Kidney epithelial cell (primary cell): ENCODE measurements around the gene AK6. TPM values are rescaled to one million over a fixed set of nuclear protein-coding genes. Genes with fewer than 3 reads are reported as not detected.
A peak's percentile ranks its signal among the peaks of the same experiment; 100 is the strongest.
"Not testable (repeated sequence)": the region's sequence is repeated elsewhere in the genome, so short reads cannot be mapped to it uniquely, and the experiment has no call there.

Source experiments
- DNase-seq: peaks from one replicate; pipeline ENCODE4 v3.0.0-alpha.2; 2010; ENCODE audit warnings: low read depth
- H3K27me3 ChIP-seq: 2 replicates; pipeline ENCODE4 v1.6.0; 2011; ENCODE audit warnings: low read length; ENCODE audit not compliant: control insufficient read depth, insufficient read depth
- H3K36me3 ChIP-seq: 2 replicates; pipeline ENCODE4 v1.5.1; 2011; ENCODE audit warnings: low read length; ENCODE audit not compliant: control insufficient read depth, insufficient read depth
- H3K4me3 ChIP-seq: 2 replicates; pipeline ENCODE4 v1.5.1; 2011; ENCODE audit warnings: low read depth, mild to moderate bottlenecking, control low read depth, low read length
- total RNA-seq: library from RNA; depleted of rRNA; stranded (reverse); fragments of >200 nt; gene quantifications from 2 replicates; pipeline ENCODE4 v1.2.3, GENCODE V29; 2015
- TF ChIP-seq, protein P1 (sequence below): IDR thresholded peaks from 2 replicates; pipeline ENCODE4 v1.5.1; 2011; ENCODE audit warnings: mild to moderate bottlenecking, moderate library complexity, low read length, control low read depth, inconsistent platforms; ENCODE audit not compliant: insufficient read depth, poor library complexity, severe bottlenecking

AK6 gene
- total RNA-seq, 1 donor from 2014 or later, result 19.5 TPM

DNA sequence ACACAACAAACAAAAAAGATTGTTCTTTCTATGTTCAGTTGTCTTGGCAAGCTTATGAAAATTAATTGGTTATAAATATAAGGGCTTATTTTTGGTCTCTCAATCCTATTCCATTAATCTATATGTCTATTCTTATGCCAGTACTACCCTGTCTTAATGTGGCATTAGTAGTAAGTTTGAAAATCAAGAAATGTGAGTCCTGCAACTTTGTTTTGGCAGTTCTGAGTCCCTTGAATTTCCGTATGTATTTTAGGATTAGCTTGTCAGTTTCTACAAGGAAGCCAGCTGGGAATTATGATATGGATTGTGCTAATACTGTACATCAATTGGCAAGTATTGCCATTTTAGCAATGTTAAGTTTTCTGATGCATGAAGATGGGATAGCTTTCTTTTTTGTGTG is 26.2 kb downstream of the AK6 start:
- no peaks in the 10 kb centered on the region for H3K27me3 ChIP-seq
- no peak overlapping the region for H3K4me3 ChIP-seq
- no peak for DNase-seq
- TF ChIP-seq, protein P1, sequence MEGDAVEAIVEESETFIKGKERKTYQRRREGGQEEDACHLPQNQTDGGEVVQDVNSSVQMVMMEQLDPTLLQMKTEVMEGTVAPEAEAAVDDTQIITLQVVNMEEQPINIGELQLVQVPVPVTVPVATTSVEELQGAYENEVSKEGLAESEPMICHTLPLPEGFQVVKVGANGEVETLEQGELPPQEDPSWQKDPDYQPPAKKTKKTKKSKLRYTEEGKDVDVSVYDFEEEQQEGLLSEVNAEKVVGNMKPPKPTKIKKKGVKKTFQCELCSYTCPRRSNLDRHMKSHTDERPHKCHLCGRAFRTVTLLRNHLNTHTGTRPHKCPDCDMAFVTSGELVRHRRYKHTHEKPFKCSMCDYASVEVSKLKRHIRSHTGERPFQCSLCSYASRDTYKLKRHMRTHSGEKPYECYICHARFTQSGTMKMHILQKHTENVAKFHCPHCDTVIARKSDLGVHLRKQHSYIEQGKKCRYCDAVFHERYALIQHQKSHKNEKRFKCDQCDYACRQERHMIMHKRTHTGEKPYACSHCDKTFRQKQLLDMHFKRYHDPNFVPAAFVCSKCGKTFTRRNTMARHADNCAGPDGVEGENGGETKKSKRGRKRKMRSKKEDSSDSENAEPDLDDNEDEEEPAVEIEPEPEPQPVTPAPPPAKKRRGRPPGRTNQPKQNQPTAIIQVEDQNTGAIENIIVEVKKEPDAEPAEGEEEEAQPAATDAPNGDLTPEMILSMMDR, result no peak
- no peaks in the 10 kb centered on the region for H3K36me3 ChIP-seq

DNA sequence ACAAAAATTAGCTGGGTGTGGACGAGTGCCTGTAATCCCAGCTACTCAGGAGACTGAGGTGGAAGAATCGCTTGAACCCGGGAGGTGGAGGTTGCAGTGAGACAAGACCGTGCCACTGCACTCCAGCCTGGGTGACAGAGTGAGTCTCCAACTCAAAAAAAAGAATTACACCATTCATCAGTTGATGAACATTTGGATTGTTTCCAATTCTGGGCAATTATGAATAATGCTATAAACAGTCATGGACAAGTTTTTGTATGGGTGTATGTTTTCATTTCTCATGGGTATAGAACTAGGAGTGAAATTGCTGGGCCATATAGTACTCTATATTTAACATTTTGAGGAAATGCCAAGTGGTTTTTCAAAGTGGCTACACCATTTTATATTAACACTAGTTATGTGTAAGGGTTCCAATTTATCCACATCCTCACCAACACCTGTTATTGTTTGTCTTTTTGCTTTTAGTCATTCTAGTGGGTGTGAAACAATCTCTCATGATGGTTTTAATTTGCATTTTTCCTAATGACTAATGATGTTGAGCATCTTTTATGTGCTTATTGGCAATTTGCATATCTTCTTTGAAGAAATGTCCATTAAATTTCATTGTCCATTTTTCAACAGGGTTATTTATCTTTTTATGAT is 27.7 kb downstream of the AK6 start:
- Histone ChIP-seq H3K4me3 (no peak overlapping the region), H3K27me3 (no peaks in the 10 kb centered on the region), H3K36me3 (no peaks in the 10 kb centered on the region)
- TF ChIP-seq, protein P1, result no peak
- DNase-seq, result no peak

DNA sequence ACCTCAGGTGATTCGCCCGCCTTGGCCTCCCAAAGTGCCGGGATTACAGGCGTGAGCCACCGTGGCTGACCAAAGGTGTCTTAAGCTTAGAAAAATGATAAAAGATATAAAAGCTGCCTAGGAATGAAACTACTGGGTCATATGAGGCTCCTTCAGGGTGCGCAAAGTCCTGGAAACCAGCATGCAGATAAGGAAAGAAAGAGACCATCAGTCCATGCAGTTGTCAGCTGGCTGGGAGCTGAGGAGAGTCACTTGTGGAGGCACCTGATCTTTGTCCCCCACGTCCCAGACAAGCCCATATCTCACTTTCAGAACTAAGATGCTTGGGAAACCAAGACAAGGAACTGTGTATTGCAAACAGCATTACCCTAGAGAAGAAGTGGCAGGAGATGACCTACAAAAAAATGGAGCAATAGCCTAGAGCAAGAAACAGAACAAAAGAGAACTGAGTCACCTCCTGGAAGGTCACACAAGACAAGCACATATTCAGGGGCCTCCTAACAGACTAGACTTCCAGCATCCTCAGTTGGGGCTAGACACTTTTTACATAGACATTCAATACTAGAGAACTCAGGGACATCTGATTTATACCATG is 33.9 kb downstream of the AK6 start:
- Histone ChIP-seq H3K27me3 (no peaks in the 10 kb centered on the region), H3K36me3 (no peaks in the 10 kb centered on the region), H3K4me3 (no peak overlapping the region)
- DNase-seq, result no peak
- TF ChIP-seq, protein P1, result no peak

DNA sequence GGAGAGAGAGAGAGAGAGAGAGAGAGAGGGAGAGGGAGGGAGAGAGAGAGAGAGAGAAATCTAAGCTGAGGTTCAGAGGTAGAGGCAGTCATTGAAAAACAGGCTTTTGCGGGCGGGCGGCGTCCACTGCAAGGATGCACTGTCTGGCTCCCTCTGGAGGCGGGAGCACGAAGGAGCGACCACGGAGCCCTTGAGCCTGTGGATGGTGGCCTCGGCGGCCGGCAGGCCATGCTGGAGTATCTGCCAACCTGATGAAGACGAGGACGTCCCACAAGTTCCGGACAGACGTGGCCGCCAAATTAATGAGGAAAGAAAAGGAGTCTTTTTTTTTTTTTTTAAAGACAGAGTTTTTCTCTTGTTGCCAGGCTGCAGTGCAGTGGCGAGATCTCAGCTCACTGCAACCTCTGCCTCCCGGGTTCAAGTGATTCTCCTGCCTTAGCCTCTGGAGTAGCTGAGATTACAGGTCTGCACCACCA is 34.5 kb downstream of the AK6 start:
- no peaks in the 10 kb centered on the region for H3K36me3 ChIP-seq
- H3K4me3 ChIP-seq, result no peak overlapping the region
- no peaks in the 10 kb centered on the region for H3K27me3 ChIP-seq
- TF ChIP-seq, protein P1, result peak; percentile 91
- DNase-seq, result peak; percentile 41

DNA sequence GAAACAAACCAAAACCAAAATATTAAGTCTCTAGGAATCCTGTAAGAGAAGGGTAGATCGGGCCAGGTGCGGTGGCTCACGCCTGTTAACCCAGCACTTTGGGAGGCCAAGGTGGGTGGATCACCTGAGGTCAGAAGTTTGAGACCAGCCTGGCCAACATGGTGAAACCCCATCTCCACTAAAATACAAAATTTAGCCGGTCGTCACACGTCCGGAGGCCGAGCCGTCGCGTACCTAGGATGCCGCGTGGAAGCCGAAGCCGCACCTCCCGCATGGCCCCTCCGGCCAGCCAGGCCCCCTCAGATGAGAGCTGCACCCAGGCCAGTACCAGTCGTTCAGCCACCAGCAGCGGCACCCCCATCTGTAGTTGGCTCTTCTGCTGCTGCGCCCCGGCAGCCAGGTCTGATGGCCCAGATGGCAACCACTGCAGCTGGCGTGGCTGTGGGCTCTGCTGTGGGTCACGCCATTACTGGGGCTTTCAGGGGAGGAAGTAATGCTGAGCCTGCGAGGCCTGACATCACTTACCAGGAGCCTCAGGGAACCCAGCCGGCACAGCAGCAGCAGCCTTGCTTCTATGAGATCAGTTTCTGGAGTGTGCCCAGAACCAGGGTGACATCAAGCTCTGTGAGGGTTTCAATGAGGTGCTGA is 35.5 kb downstream of the AK6 start:
- not testable (repeated sequence) for H3K36me3 ChIP-seq, DNase-seq, H3K27me3 ChIP-seq, H3K4me3 ChIP-seq

DNA sequence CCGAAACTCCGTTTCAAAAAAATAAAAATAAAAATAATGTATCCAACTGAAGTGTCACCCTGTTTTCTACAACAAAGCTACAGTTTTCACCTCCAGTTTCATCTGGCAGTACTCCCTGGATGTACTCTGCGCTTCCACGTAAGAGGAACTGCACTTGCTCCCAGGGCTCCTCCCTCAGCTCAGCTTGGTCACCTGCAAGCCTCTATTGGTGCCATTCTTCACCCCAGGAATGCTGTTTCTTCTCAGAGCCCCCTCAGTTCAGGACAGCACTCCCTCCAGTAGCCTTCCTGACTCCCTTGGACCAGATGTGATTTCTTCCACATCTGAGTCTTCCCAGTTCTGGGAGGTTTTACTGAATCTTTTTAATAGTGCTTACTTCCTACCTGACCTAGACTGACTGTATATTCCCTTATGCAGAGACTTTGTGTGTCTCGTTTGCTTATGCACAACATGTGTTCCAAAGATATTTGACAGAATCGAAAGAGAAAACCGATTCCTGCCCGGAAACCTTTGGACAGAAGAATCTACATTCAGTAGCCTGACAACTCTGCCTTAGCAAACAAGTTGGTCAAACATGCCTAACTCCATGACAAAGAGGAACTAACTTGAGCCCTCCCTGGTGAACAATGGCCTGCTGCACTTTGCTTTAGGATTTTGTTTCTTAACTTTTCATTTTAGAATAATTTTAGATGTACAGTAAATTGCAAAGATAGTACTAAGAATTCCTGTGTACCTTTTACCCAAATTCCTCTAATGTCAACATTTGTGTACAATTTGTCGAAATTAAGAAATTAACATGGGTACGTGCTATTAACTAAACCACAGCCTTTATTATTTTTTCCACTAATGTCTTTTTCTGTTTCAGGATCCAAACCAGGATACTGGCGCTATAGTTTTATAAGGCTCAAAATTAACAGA is 37.5 kb downstream of the AK6 start:
- Histone ChIP-seq H3K36me3 (no peaks in the 10 kb centered on the region), H3K4me3 (peak overlapping the region; percentile 77), H3K27me3 (no peaks in the 10 kb centered on the region)
- TF ChIP-seq, protein P1, result no peak
- no peak for DNase-seq
